NOMO-1 (cell line): ENCODE data around the gene ATAD3A.
A peak's percentile ranks its signal among the peaks of the same experiment; 100 is the strongest.

Experiments used
- DNase-seq, 2 experiments: peaks; one replicate each; lab custom pipeline; 2025; ENCODE audit not compliant: unreplicated experiment in 2 of 2; lab: John Stamatoyannopoulos, UW

Gene ATAD3A

GRCh38 chr1:1574721-1575537 lies 63.0 kb downstream of the ATAD3A start, which contains the start of gene SSU72:
SSU72 (minus strand) TSS chr1:1574863; CDS start chr1:1574557, 306 bp downstream.
- peak; percentile 80 to 91 for DNase-seq

GRCh38 chr1:1577367-1578011 lies 65.5 kb downstream of the ATAD3A start:
- no peak for DNase-seq

GRCh38 chr1:1578371-1578940 lies 66.5 kb downstream of the ATAD3A start:
- DNase-seq, result no peak

- no peak for DNase-seq
Measured at GRCh38 chr1:1582585-1583346, 70.8 kb downstream of the ATAD3A start.

GRCh38 chr1:1583347-1584010 lies 71.5 kb downstream of the ATAD3A start:
- DNase-seq, result no peak
